HEK293 (cell line): Measurements from ENCODE around the gene ENTREP3.
"Not testable (repeated sequence)": the region's sequence is repeated elsewhere in the genome, so short reads cannot be mapped to it uniquely, and the experiment has no call there.

Source experiments
- CTCF ChIA-PET: fragments of 350-600 bp; formaldehyde crosslinking; extraction: SDS; loops from one replicate; lab custom pipeline; 2021; ENCODE audit warnings: antibody characterized with exemption; lab: Yijun Ruan, JAX
- POLR2A ChIA-PET: fragments of 300-600 bp; formaldehyde crosslinking; extraction: SDS; loops from one replicate; lab custom pipeline; 2020; ENCODE audit warnings: antibody characterized with exemption, inconsistent platforms; lab: Yijun Ruan, JAX
- H3K27ac ChIP-seq: fragments of 200-500 bp; sonication (Bioruptor generic); 2 replicates; pipeline ENCODE4 v1.5.1; 2014; ENCODE audit warnings: low read depth, low read length, control low read depth, inconsistent platforms; ENCODE audit errors: extremely low read depth
- H3K36me3 ChIP-seq, 2 experiments: fragments of 200-500 bp in 1 of 2; sonication (Bioruptor generic) in 1 of 2; 1 replicate in 1 of 2; 2 replicates in 1 of 2; pipeline ENCODE4 v1.5.1; 2014 to 2017; ENCODE audit warnings: inconsistent platforms in 2 of 2, low read length in 2 of 2; ENCODE audit not compliant: control insufficient read depth in 2 of 2, insufficient read depth in 1 of 2
- H3K4me1 ChIP-seq: fragments of 200-500 bp; sonication (Bioruptor generic); 2 replicates; pipeline ENCODE4 v1.5.1; 2014; ENCODE audit warnings: mild to moderate bottlenecking, low read length, inconsistent platforms; ENCODE audit not compliant: control insufficient read depth, insufficient read depth
- H3K4me3 ChIP-seq: 2 replicates; pipeline ENCODE4 v1.5.1; 2011; ENCODE audit warnings: low read depth, mild to moderate bottlenecking, control low read depth, low read length, moderate library complexity
- H3K9me3 ChIP-seq: fragments of 200-500 bp; sonication (Bioruptor generic); 2 replicates; pipeline ENCODE4 v1.5.1; 2014; ENCODE audit warnings: low read depth, low read length, inconsistent platforms; ENCODE audit not compliant: control insufficient read depth, insufficient read depth
- HOXD13 ChIP-seq: sonication (generic); formaldehyde crosslinking; IDR thresholded peaks from 2 replicates; pipeline ENCODE4 v1.8.0; 2022; ENCODE audit warnings: missing genetic modification reagents, borderline replicate concordance
- KLF10 ChIP-seq: fragments of 450-650 bp; IDR thresholded peaks from 2 replicates; pipeline ENCODE4 v1.5.1; 2018; ENCODE audit warnings: missing biosample characterization, mild to moderate bottlenecking, missing genetic modification characterization
- TCF7L2 ChIP-seq: IDR thresholded peaks from 2 replicates; pipeline ENCODE4 v1.6.1; 2011; ENCODE audit warnings: low read depth, mild to moderate bottlenecking, inconsistent platforms, low read length, moderate library complexity, borderline replicate concordance
- ZBTB44 ChIP-seq: fragments of 450-650 bp; IDR thresholded peaks from 2 replicates; pipeline ENCODE4 v1.5.1; 2018; ENCODE audit warnings: missing biosample characterization, mild to moderate bottlenecking, missing genetic modification characterization
- ZNF155 ChIP-seq: fragments of 450-650 bp; formaldehyde crosslinking; IDR thresholded peaks from 2 replicates; pipeline ENCODE4 v1.5.1; 2016; ENCODE audit warnings: missing biosample characterization, missing genetic modification characterization
- ZNF558 ChIP-seq: fragments of 450-650 bp; formaldehyde crosslinking; IDR thresholded peaks from 2 replicates; pipeline ENCODE4 v1.5.1; 2016; ENCODE audit warnings: missing biosample characterization, missing genetic modification characterization
- ZNF571 ChIP-seq: fragments of 450-650 bp; formaldehyde crosslinking; IDR thresholded peaks from 2 replicates; pipeline ENCODE4 v1.5.0; 2017; ENCODE audit warnings: missing biosample characterization, missing genetic modification characterization
- ZNF600 ChIP-seq: fragments of 450-650 bp; formaldehyde crosslinking; IDR thresholded peaks from 2 replicates; pipeline ENCODE4 v1.5.1; 2016; ENCODE audit warnings: missing biosample characterization, missing genetic modification characterization
- ZSCAN4 ChIP-seq: fragments of 450-650 bp; formaldehyde crosslinking; IDR thresholded peaks from 2 replicates; pipeline ENCODE4 v1.5.1; 2017; ENCODE audit warnings: missing biosample characterization, missing genetic modification characterization

The ENTREP3 gene

GRCh38 chr1:155218854-155219591 lies 36.3 kb downstream of the ENTREP3 start (continued):
- TF ChIP-seq TCF7L2: no peak
- TF ChIP-seq ZBTB44 (tag by site-specific recombination): no peak
- no peak for TF ChIP-seq KLF10 (tag by site-specific recombination)
- TF ChIP-seq ZSCAN4 (tag by site-specific recombination): no peak
- no peak for TF ChIP-seq ZNF155 (tag by site-specific recombination)
- TF ChIP-seq ZNF600: peak; percentile 77

- CTCF ChIA-PET, H3K4me1 ChIP-seq, POLR2A ChIA-PET, H3K9me3 ChIP-seq, H3K27ac ChIP-seq, H3K4me3 ChIP-seq: not testable (repeated sequence)
- H3K36me3 ChIP-seq: peaks cover 0 to 43% of the 10 kb centered on the region in 2 experiments; a peak in 1 of 3 replicates
Measured at GRCh38 chr1:155214702-155215101, 40.6 kb downstream of the ENTREP3 start.

GRCh38 chr1:155212051-155212440 lies 43.2 kb downstream of the ENTREP3 start:
- POLR2A ChIA-PET, H3K4me3 ChIP-seq, CTCF ChIA-PET, H3K4me1 ChIP-seq, H3K27ac ChIP-seq, H3K9me3 ChIP-seq: not testable (repeated sequence)
- H3K36me3 ChIP-seq: peaks cover 0 to 43% of the 10 kb centered on the region in 2 experiments; a peak in 1 of 3 replicates

GRCh38 chr1:155211381-155212050 lies 43.8 kb downstream of the ENTREP3 start:
- H3K4me3 ChIP-seq, H3K4me1 ChIP-seq, H3K27ac ChIP-seq, H3K9me3 ChIP-seq, CTCF ChIA-PET, POLR2A ChIA-PET: not testable (repeated sequence)
- H3K36me3 ChIP-seq: peaks cover 0 to 41% of the 10 kb centered on the region in 2 experiments; a peak in 1 of 3 replicates

GRCh38 chr1:155210314-155211104 lies 44.8 kb downstream of the ENTREP3 start:
- ChIA-PET POLR2A (interaction anchor here (1.8 kb wide), 1 partner anchor 17 kb away, joined by 7 read pairs; no protein-coding TSS in a partner anchor), CTCF (no interaction called here)
- TF ChIP-seq ZNF571 (tag by site-specific recombination) (no peak), ZBTB44 (tag by site-specific recombination) (no peak), HOXD13 (CRISPR knock-in tag) (no peak), ZNF558 (no peak)
- H3K4me1 ChIP-seq: peaks cover 4% of the 10 kb centered on the region
- H3K9me3 ChIP-seq: no peaks in the 10 kb centered on the region
- H3K27ac ChIP-seq: no peak overlapping the region
- H3K4me3 ChIP-seq: no peak overlapping the region
- H3K36me3 ChIP-seq: peaks cover 0 to 32% of the 10 kb centered on the region in 2 experiments; a peak in 1 of 3 replicates
